ENCODE data around the gene ZFYVE9. TPM values are rescaled to one million over a fixed set of nuclear protein-coding genes. Genes with fewer than 3 reads are reported as not detected.

Gene ZFYVE9
- total and polyA plus RNA-seq, 2 of the 13 experiments (the other 11 are each of a cell fraction or from before 2014, with no cell fraction given), result 9.2 to 19.8 TPM

DNA sequence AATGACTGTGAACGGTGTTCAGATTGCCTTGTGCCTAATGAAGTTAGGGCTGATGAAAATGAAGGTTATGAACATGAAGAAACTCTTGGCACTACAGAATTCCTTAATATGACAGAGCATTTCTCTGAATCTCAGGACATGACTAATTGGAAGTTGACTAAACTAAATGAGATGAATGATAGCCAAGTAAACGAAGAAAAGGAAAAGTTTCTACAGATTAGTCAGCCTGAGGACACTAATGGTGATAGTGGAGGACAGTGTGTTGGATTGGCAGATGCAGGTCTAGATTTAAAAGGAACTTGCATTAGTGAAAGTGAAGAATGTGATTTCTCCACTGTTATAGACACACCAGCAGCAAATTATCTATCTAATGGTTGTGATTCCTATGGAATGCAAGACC lies 96.6 kb downstream of the ZFYVE9 start:
- intact Hi-C loops (cut with micrococcal nuclease; ENCODE audit: unreplicated experiment), result no loop called here

DNA sequence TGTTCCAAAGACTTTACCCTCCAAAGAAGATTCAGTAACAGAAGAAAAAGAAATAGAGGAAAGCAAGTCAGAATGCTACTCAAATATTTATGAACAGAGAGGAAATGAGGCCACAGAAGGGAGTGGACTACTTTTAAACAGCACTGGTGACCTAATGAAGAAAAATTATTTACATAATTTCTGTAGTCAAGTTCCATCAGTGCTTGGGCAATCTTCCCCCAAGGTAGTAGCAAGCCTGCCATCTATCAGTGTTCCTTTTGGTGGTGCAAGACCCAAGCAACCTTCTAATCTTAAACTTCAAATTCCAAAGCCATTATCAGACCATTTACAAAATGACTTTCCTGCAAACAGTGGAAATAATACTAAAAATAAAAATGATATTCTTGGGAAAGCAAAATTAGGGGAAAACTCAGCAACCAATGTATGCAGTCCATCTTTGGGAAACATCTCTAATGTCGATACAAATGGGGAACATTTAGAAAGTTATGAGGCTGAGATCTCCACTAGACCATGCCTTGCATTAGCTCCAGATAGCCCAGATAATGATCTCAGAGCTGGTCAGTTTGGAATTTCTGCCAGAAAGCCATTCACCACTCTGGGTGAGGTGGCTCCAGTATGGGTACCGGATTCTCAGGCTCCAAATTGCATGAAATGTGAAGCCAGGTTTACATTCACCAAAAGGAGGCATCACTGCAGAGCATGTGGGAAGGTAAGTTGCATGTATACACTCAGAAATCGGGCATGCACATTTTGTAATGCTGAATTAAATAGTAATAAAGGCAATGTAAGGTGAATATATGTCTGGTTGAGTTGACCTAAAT lies 97.2 kb downstream of the ZFYVE9 start:
- Histone ChIP-seq H4K20me1 (ENCODE audit: insufficient read depth, low read length) (no peaks in the 10 kb centered on the region), H3K4me3 (replicated peaks in 1 of 3; ENCODE audit: insufficient read depth in 1 of 3, low read depth in 2 of 3, low read length in 3 of 3) (no peak overlapping the region), H3K9me3 (ENCODE audit: low read length) (no peaks in the 10 kb centered on the region), H3K27ac (ENCODE audit: extremely low read length, insufficient read depth, low read length) (no peak overlapping the region), H2AFZ (ENCODE audit: low read length) (no peak overlapping the region), H3K4me1 (ENCODE audit: insufficient read depth, low read length) (peaks cover 10% of the 10 kb centered on the region), H3K4me2 (ENCODE audit: low read depth, low read length) (no peak overlapping the region), H3K79me2 (ENCODE audit: insufficient read depth, low read length) (no peaks in the 10 kb centered on the region), H3K27me3 (ENCODE audit: control insufficient read depth in 1 of 2, insufficient read depth in 2 of 2, low read length in 2 of 2) (no peaks in the 10 kb centered on the region; a peak in 1 of 5 replicates), H3K36me3 (replicated peaks in 1 of 2; ENCODE audit: control insufficient read depth in 1 of 2, insufficient read depth in 2 of 2, low read length in 2 of 2) (peaks cover 5 to 17% of the 10 kb centered on the region in 2 experiments; a peak in 2 of 5 replicates), H3K9ac (ENCODE audit: insufficient read depth, low read depth, low read length) (no peak overlapping the region)
- no TSS peak for BruUV-seq (replicated peaks)
- FAIRE-seq (no peak), DNase-seq (ENCODE audit: low spot score) (no peak), ATAC-seq (no peak)
- in situ Hi-C loops (cut with HindIII; ENCODE audit: extremely low pct_ligation_motif_present, low pct_unique_long_range_greater_than_20kb), result no loop called here
- intact Hi-C loops (cut with micrococcal nuclease; ENCODE audit: unreplicated experiment), result no loop called here
- no peak for TF ChIP-seq ZNF121 (CRISPR knock-in tag; IDR thresholded peaks at IDR 0.05)
- WGBS (ENCODE audit: low lambda C conversion rate), result 98% methylated on average over 3 of the region's 3 CpGs
- ChIA-PET CTCF (ENCODE audit: low intra/inter-chr PET ratio, low total read pairs) (no interaction called here), POLR2A (no interaction called here)

More for the DNA sequence above, 96.6 kb downstream of the ZFYVE9 start:
- no peaks in the 10 kb centered on the region for H3K79me2 ChIP-seq (ENCODE audit: insufficient read depth, low read length)
- ATAC-seq (no peak), FAIRE-seq (no peak), DNase-seq (ENCODE audit: low spot score) (no peak)
- no peaks in the 10 kb centered on the region for H3K9me3 ChIP-seq (ENCODE audit: low read length)
- TF ChIP-seq, protein P1, sequence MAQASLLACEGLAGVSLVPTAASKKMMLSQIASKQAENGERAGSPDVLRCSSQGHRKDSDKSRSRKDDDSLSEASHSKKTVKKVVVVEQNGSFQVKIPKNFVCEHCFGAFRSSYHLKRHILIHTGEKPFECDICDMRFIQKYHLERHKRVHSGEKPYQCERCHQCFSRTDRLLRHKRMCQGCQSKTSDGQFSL (CRISPR knock-in tag; IDR thresholded peaks at IDR 0.05), result no peak
- TF ChIP-seq, protein P2, sequence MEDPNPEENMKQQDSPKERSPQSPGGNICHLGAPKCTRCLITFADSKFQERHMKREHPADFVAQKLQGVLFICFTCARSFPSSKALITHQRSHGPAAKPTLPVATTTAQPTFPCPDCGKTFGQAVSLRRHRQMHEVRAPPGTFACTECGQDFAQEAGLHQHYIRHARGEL (CRISPR knock-in tag; IDR thresholded peaks at IDR 0.05), result no peak
- TF ChIP-seq MTA1 (CRISPR knock-in tag; IDR thresholded peaks at IDR 0.05; ENCODE audit: borderline replicate concordance) (no peak), NR2C2 (CRISPR knock-in tag; IDR thresholded peaks at IDR 0.05; ENCODE audit: borderline replicate concordance) (no peak), ZNF317 (CRISPR knock-in tag; IDR thresholded peaks at IDR 0.05) (no peak)
- no peak overlapping the region for H3K4me3 ChIP-seq (replicated peaks in 1 of 3; ENCODE audit: insufficient read depth in 1 of 3, low read depth in 2 of 3, low read length in 3 of 3)
- no peak overlapping the region for H2AFZ ChIP-seq (ENCODE audit: low read length)
- no peaks in the 10 kb centered on the region; a peak in 1 of 5 replicates for H3K27me3 ChIP-seq (ENCODE audit: control insufficient read depth in 1 of 2, insufficient read depth in 2 of 2, low read length in 2 of 2)
- BruUV-seq (replicated peaks), result no TSS peak
- H3K9ac ChIP-seq (ENCODE audit: insufficient read depth, low read depth, low read length), result no peak overlapping the region
- H3K27ac ChIP-seq (ENCODE audit: extremely low read length, insufficient read depth, low read length), result no peak overlapping the region
- peaks cover 12% of the 10 kb centered on the region for H3K4me1 ChIP-seq (ENCODE audit: insufficient read depth, low read length)
- H4K20me1 ChIP-seq (ENCODE audit: insufficient read depth, low read length), result no peaks in the 10 kb centered on the region
- H3K4me2 ChIP-seq (ENCODE audit: low read depth, low read length), result no peak overlapping the region
- ChIA-PET POLR2A (no interaction called here), CTCF (ENCODE audit: low intra/inter-chr PET ratio, low total read pairs) (no interaction called here)
- WGBS (ENCODE audit: low lambda C conversion rate), result 91% methylated on average over 2 of the region's 2 CpGs
- H3K36me3 ChIP-seq (replicated peaks in 1 of 2; ENCODE audit: control insufficient read depth in 1 of 2, insufficient read depth in 2 of 2, low read length in 2 of 2), result peaks cover 5 to 19% of the 10 kb centered on the region in 2 experiments; a peak in 2 of 5 replicates
- in situ Hi-C loops (cut with HindIII; ENCODE audit: extremely low pct_ligation_motif_present, low pct_unique_long_range_greater_than_20kb), result no loop called here

Measured in HepG2 (cell line).